Cardiac muscle cell (in vitro differentiated cells and primary cell): ENCODE data around the gene CD300LB. TPM values are rescaled to one million over a fixed set of nuclear protein-coding genes. Genes with fewer than 3 reads are reported as not detected.

ENCODE experiments used
- DNase-seq, 2 donors: peaks; one replicate each; pipeline versions ENCODE4 v3.0.0 to v3.0.0-alpha.2; 2010 to 2017; ENCODE audit warnings: low read depth in 1 of 2, low spot score in 1 of 2
- H3K27ac ChIP-seq: fragments of 200-600 bp; sonication (generic); 2 replicates; pipeline ENCODE4 v1.5.1; 2016
- H3K27me3 ChIP-seq: fragments of 200-600 bp; sonication (generic); 2 replicates; pipeline ENCODE4 v1.6.0; 2016; ENCODE audit warnings: control low read depth
- H3K36me3 ChIP-seq: fragments of 200-600 bp; sonication (generic); 2 replicates; pipeline ENCODE4 v1.5.1; 2016; ENCODE audit warnings: control low read depth
- H3K4me1 ChIP-seq: fragments of 200-600 bp; sonication (generic); 2 replicates; pipeline ENCODE4 v1.8.1; 2017; ENCODE audit warnings: low read depth, mild to moderate bottlenecking, mixed run types
- H3K4me3 ChIP-seq: fragments of 200-600 bp; sonication (generic); 2 replicates; pipeline ENCODE4 v1.5.1; 2016; ENCODE audit warnings: mild to moderate bottlenecking
- H3K9me3 ChIP-seq: fragments of 200-600 bp; sonication (generic); 2 replicates; pipeline ENCODE4 v1.5.1; 2017; ENCODE audit warnings: low read depth, mild to moderate bottlenecking, control low read depth
- polyA plus RNA-seq: library from polyadenylated mRNA; unstranded; fragments of >200 nt; fragmentation: Nextera tagmentation; extraction: Ambion mirVana; gene quantifications from 2 replicates; pipeline ENCODE4 v1.2.1, GENCODE V29; 2016
- total RNA-seq: library from RNA; depleted of rRNA; stranded (reverse); fragments of >200 nt; gene quantifications from 2 replicates; pipeline ENCODE4 v1.2.3, GENCODE V29; 2016
- TF ChIP-seq, protein P1 (sequence below): IDR thresholded peaks from 2 replicates; pipeline ENCODE4 v1.5.1; 2012; ENCODE audit warnings: low read depth, mild to moderate bottlenecking, low read length

CD300LB gene
- total and polyA plus RNA-seq, 2 experiments from 2014 or later = not detected

DNA sequence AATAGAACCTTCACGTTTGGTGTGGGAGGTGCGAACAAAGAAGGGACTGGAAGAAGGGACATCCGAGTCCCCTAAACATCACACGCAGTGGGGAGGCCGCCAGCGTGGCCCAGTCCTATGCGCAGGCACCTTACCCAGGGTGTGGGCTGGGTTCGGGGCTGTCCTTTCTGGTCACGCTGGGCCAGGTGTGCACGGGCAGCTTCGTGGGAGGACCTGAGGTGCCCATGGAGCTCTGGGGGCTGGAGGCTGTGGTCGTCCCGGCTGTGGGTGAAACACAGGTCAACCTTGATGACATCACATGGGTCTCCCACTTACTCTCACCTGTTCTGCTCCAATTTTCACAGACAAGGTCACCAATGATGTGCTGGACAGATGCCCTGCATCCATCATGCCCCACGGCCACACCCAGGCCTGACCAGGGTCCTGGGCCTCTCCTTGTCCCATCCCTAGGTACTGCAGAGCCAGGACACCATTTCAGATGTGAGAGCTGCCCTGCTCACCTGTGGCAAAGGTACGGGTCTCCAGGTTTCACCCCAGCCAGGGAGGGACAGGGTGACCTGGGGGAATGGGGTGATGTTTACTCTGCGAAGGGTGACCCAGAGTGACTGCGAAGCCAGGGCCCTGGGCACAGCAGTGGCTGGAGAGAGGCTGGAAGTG is 11.6 kb upstream of the CD300LB start:
- peaks cover 4% of the 10 kb centered on the region for H3K27me3 ChIP-seq
- no peak for DNase-seq
- no peaks in the 10 kb centered on the region for H3K9me3 ChIP-seq
- H3K27ac ChIP-seq = no peak overlapping the region
- H3K36me3 ChIP-seq = no peaks in the 10 kb centered on the region
- no peaks in the 10 kb centered on the region for H3K4me1 ChIP-seq
- no peak overlapping the region for H3K4me3 ChIP-seq
- TF ChIP-seq, protein P1, sequence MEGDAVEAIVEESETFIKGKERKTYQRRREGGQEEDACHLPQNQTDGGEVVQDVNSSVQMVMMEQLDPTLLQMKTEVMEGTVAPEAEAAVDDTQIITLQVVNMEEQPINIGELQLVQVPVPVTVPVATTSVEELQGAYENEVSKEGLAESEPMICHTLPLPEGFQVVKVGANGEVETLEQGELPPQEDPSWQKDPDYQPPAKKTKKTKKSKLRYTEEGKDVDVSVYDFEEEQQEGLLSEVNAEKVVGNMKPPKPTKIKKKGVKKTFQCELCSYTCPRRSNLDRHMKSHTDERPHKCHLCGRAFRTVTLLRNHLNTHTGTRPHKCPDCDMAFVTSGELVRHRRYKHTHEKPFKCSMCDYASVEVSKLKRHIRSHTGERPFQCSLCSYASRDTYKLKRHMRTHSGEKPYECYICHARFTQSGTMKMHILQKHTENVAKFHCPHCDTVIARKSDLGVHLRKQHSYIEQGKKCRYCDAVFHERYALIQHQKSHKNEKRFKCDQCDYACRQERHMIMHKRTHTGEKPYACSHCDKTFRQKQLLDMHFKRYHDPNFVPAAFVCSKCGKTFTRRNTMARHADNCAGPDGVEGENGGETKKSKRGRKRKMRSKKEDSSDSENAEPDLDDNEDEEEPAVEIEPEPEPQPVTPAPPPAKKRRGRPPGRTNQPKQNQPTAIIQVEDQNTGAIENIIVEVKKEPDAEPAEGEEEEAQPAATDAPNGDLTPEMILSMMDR = no peak

DNA sequence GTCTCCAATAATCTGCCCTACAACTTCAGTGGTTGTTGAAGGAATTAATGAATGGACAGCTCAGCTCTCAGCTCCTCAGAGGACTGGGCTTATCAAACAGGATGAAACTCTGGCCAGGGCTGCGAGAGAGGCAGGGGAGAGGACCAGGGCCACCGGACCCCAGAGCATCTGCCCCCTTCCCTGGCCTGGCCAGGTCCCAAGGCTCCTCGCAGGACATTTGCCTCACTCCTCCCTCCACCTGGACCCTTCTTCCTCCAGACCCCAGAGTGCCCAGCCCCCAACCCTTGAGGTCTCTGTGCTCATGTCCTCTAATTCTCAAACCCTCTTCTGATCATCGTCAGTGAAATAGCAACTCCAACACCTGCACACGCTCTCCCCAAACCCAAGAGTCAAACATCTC is 10.9 kb upstream of the CD300LB start:
- no peak overlapping the region for H3K4me3 ChIP-seq
- no peaks in the 10 kb centered on the region for H3K36me3 ChIP-seq
- peaks cover 10% of the 10 kb centered on the region for H3K27me3 ChIP-seq
- no peak for DNase-seq
- H3K27ac ChIP-seq = no peak overlapping the region
- TF ChIP-seq, protein P1 = no peak
- no peaks in the 10 kb centered on the region for H3K9me3 ChIP-seq
- H3K4me1 ChIP-seq = no peaks in the 10 kb centered on the region

DNA sequence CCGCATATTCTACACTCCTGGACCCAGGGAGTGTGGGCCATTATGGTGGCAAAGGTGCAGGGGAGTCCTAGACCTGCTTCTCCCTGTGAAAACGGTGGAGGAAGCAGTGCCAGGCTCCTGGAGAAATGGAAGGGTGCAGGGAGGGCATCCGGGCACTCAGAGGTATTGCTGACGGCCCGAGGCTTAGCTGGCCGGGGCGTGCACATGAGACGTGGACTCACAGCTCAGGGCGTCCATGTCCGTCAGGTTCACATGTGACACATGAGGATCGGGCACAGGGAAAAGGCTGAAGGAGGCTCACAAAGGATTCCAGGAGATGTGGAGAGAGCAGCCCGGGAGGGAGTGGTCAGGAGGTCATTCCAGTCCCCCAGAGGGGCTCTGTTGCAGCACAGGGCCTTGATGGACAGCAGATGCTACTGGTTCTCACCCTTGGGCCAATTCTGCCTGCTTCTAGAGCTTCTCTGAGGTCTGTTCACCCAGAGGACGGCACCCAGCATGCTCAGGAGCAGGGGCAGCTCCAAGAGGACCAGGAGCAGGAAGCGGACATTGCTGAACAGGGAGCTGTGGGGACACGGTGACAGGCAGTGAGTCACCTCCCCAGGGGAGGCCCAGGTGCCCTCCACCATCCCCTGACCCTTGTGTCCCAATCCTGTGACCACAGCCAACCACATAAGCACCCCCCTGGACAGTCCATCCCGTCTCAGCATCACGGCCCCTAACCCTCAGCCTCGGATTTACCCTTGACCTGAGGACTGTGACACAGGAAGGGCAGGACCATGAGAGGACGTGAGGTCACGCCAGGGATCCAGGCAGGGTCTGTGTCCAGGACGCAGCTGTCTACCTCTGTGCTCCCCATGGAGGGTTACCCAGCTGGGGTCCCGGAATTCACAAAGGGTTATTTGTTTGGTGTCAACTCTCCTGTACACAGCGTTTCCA is 10.2 kb upstream of the CD300LB start:
- DNase-seq = no peak
- H3K27me3 ChIP-seq = peaks cover 14% of the 10 kb centered on the region
- no peak overlapping the region for H3K27ac ChIP-seq
- H3K9me3 ChIP-seq = no peaks in the 10 kb centered on the region
- H3K4me1 ChIP-seq = no peaks in the 10 kb centered on the region
- H3K36me3 ChIP-seq = no peaks in the 10 kb centered on the region
- H3K4me3 ChIP-seq = no peak overlapping the region
- TF ChIP-seq, protein P1 = no peak

DNA sequence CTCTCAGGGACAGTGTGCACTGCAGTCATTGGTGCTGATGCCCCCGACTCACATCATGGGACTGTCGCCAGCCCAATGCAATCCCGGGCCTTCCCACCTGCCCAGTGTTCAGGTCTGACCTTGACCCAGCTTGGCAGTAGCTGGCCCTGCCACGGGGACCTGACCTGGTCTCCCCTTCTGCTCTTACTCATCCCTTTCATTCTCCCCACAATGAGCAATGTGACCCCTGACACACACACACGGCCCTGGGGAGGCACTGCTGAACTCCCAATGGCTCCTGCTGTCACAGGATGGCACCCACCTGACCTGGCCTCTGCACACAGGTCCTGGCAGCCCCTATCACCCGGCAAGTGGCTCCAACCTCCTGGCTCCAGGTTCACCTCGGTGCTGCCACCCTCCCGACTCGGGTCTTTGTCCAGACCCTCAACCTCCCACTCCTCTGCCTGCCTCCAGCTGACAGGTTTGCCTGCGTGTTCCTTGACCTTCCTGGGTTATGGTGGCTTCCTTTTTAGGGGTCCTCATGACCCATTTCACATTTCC is 8.1 kb upstream of the CD300LB start:
- Histone ChIP-seq H3K27me3 (peaks cover 14% of the 10 kb centered on the region), H3K4me3 (no peak overlapping the region), H3K9me3 (no peaks in the 10 kb centered on the region), H3K36me3 (no peaks in the 10 kb centered on the region), H3K27ac (no peak overlapping the region), H3K4me1 (no peaks in the 10 kb centered on the region)
- no peak for DNase-seq
- TF ChIP-seq, protein P1 = no peak

DNA sequence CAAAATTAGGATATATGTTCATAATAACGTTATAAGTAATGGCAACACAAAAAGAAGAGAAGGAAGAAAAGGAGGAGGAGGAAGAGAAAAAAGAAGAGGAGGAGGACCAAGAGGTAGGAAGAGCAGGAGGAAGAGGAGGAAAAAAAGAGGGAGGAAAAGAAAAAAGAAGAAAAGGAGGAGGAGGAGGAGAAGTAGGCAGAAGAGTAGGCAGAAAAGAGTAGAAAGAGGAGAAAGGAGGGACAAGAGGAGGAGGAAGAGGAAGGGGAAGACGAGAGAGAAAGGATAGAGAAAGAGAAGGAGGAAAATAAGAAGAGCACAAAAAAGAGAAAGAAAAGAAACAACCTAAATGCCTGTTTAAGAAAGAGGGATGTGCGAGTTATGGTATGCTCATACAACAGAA is 5.6 kb upstream of the CD300LB start:
- no peaks in the 10 kb centered on the region for H3K36me3 ChIP-seq
- no peak overlapping the region for H3K4me3 ChIP-seq
- no peak overlapping the region for H3K27ac ChIP-seq
- DNase-seq = no peak
- H3K4me1 ChIP-seq = no peaks in the 10 kb centered on the region
- H3K27me3 ChIP-seq = peaks cover 14% of the 10 kb centered on the region
- TF ChIP-seq, protein P1 = no peak
- H3K9me3 ChIP-seq = no peaks in the 10 kb centered on the region
